HEK293T (cell line): ENCODE measurements around the gene MRPS26.

Experiments used
- BHLHE40 ChIP-seq: fragments of 450-650 bp; IDR thresholded peaks from 2 replicates; pipeline ENCODE4 v1.6.1; 2016; ENCODE audit warnings: mild to moderate bottlenecking, moderate library complexity, borderline replicate concordance
- FOXA1 ChIP-seq: fragments of 450-650 bp; IDR thresholded peaks from 2 replicates; pipeline ENCODE4 v1.6.1; 2016; ENCODE audit warnings: mild to moderate bottlenecking
- FOXK2 ChIP-seq: fragments of 450-650 bp; IDR thresholded peaks from 2 replicates; pipeline ENCODE4 v1.6.1; 2016; ENCODE audit warnings: mild to moderate bottlenecking
- FOXM1 ChIP-seq: fragments of 450-650 bp; IDR thresholded peaks from 2 replicates; pipeline ENCODE4 v1.6.1; 2017; ENCODE audit warnings: mild to moderate bottlenecking, borderline replicate concordance
- SP1 ChIP-seq: fragments of 450-650 bp; IDR thresholded peaks from 2 replicates; pipeline ENCODE4 v1.6.1; 2017

- no peak for TF ChIP-seq FOXK2
- no peak for TF ChIP-seq BHLHE40
- TF ChIP-seq FOXA1: no peak
- TF ChIP-seq SP1: no peak
- no peak for TF ChIP-seq FOXM1
Observed at GRCh38 chr20:3070725-3071124, 24.9 kb downstream of the MRPS26 start.
